Activated naive CD8-positive, alpha-beta T cell treated with anti-CD3 and anti-CD28 coated beads for 36 hours (primary cell): ENCODE data around the gene IQGAP2. TPM values are rescaled to one million over a fixed set of nuclear protein-coding genes. Genes with fewer than 3 reads are reported as not detected.

Source experiments
- DNase-seq: peaks from one replicate; pipeline ENCODE4 v3.0.0; 2021
- H3K27ac Mint-ChIP-seq: one replicate; pipeline ENCODE4 v1.8.0; 2022; ENCODE audit warnings: mild to moderate bottlenecking, moderate library complexity, mixed read lengths
- H3K27me3 Mint-ChIP-seq: one replicate; pipeline ENCODE4 v1.8.0; 2022; ENCODE audit warnings: mild to moderate bottlenecking, mixed read lengths
- H3K36me3 Mint-ChIP-seq: one replicate; pipeline ENCODE4 v1.8.0; 2021; ENCODE audit warnings: mild to moderate bottlenecking, mixed read lengths
- H3K4me1 Mint-ChIP-seq: one replicate; pipeline ENCODE4 v1.8.0; 2021; ENCODE audit warnings: mixed read lengths
- H3K4me3 Mint-ChIP-seq: one replicate; pipeline ENCODE4 v1.8.0; 2022; ENCODE audit warnings: mild to moderate bottlenecking, moderate library complexity, mixed read lengths
- H3K9me3 Mint-ChIP-seq: one replicate; pipeline ENCODE4 v1.8.0; 2022; ENCODE audit warnings: mixed read lengths
- total RNA-seq, 2 experiments: library from RNA; stranded (reverse); gene quantifications; one replicate each; pipeline ENCODE4 v1.2.3, GENCODE V29; 2021

IQGAP2 gene
- total RNA-seq, 2 experiments from 2014 or later: 30.3 to 30.6 TPM

DNA sequence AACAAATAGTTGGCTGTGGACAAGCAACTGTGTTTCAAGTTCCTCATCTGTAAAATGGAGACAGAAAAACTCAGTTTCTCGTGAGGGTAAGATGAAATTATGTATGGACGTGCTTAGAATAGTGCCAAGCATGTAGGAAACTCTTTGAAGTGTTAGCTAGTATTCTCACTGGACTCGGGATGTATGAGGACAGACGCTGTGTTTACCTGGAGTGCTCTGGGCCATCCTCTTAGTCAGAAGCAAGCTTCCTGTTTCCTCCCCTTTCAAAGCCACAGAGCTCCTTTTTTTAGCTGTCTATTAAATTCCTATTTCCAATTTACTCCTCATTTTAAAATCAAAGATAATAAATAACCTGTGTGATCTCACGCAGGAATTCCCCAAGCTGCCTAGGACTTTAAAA is 23.8 kb upstream of the IQGAP2 start:
- Mint-ChIP-seq H3K27ac (no peak overlapping the region), H3K9me3 (no peaks in the 10 kb centered on the region), H3K4me1 (peaks cover 13% of the 10 kb centered on the region), H3K27me3 (no peaks in the 10 kb centered on the region), H3K4me3 (no peak overlapping the region), H3K36me3 (no peaks in the 10 kb centered on the region)
- no peak for DNase-seq

DNA sequence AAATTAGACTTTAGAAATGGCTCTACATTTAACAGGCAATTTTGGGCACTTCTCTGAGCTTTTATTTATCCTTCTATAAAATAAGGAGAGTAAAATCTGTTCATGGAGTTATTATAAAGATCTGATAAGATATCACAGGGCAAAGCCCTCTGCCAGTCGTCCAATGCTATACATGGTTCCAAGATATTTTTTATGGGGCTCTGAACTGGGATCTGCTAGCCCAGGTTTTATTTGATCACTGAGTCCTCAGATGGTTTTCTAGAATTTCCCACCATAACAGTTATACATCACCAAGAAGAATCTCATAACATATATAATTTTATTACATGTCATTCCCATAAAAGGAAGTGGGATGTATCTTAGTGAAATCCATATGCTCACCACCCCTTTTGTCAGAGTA is 23.2 kb upstream of the IQGAP2 start:
- H3K4me3 Mint-ChIP-seq: no peak overlapping the region
- no peaks in the 10 kb centered on the region for H3K9me3 Mint-ChIP-seq
- no peaks in the 10 kb centered on the region for H3K27me3 Mint-ChIP-seq
- no peak for DNase-seq
- no peaks in the 10 kb centered on the region for H3K36me3 Mint-ChIP-seq
- H3K27ac Mint-ChIP-seq: no peak overlapping the region
- peaks cover 15% of the 10 kb centered on the region for H3K4me1 Mint-ChIP-seq

DNA sequence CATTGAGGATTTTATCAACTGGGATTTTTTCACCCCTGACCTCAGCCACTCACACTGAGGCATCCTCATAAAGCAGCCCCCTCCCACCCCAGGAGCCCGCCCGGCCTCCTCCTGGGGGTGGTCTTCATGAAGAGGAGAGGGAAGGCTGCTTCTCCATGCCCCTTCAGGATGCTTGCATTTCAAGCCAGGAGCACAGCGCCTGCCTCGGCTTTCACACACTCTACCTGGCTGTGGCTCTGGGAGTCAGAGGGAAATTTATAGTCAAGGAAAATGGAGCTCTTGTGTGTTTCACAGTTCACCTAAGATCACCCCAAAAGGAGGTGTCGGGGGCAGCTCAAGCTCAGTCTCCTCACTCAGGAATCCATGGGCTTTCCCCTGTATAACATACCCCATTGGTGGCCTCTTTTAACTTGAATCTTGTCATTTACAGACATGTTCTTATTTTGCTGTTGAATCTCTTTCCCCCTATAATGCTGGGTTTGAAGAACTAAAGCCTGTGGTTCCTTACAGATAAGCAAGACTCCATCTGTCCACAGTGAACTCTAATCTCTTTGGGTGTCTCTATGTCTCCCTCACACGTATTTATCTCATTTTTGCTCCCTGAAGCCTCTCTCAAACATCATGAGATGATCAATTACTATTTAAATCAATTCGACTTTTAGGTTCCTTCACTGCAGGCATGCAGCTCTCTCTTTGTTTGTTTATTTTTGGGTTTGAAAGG is 22.6 kb upstream of the IQGAP2 start:
- Mint-ChIP-seq H3K4me1 (peaks cover 21% of the 10 kb centered on the region), H3K36me3 (no peaks in the 10 kb centered on the region), H3K27ac (no peak overlapping the region), H3K27me3 (no peaks in the 10 kb centered on the region), H3K9me3 (no peaks in the 10 kb centered on the region), H3K4me3 (no peak overlapping the region)
- no peak for DNase-seq

DNA sequence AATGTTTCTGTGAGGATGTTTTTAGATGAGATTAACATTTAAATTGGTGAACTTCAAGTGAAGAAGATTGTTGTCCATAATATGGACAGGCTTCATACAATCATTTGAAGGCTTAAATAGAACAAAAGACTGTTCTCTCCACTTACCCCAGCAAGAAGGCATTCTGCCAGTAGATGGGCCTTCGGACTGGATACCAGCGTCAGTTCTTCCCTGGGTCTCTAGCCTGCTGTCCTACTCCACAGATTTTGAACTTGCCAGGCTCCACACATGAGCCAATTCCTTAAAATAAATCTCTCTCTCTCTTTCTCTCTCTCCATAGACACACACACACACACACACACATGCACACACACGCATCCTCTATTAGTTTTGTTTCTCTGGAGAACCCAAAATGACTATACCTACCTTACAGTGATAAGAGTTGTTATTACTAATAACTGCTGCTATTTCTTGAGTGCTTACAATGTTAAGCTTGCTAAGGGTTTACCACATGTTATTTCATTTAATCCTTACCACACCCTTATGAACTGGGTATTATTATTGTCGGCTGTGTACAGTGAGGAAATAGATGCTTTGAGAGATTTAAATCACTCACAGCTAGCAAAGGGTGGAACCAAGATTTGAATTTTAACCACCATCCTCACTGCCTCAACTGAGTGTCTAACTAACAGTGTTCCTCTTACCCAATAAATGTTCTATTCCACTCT is 19.8 kb upstream of the IQGAP2 start:
- H3K36me3 Mint-ChIP-seq: no peaks in the 10 kb centered on the region
- H3K9me3 Mint-ChIP-seq: no peaks in the 10 kb centered on the region
- no peaks in the 10 kb centered on the region for H3K27me3 Mint-ChIP-seq
- H3K27ac Mint-ChIP-seq: no peak overlapping the region
- H3K4me3 Mint-ChIP-seq: no peak overlapping the region
- DNase-seq: no peak
- peaks cover 19% of the 10 kb centered on the region for H3K4me1 Mint-ChIP-seq

DNA sequence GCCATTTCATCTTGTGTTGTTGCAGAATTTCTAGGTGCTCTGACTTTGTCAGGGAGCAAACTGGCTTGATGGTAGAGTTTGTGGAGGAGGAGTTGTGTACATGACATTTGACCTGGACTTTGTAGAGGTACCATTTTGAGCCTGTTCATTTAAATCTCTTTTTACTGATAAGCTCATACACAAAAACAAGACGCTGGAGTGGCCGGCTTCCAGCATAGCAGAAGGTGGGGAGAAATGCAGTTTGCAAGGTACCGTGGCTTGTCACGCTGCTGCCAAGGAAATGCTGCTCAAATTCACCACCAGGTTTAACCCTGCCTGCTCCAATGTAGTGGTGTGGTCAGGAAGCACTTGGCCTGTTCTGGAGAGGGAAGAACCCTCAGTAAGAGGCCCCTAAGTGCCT is 18.9 kb upstream of the IQGAP2 start:
- no peak overlapping the region for H3K27ac Mint-ChIP-seq
- no peaks in the 10 kb centered on the region for H3K36me3 Mint-ChIP-seq
- H3K4me3 Mint-ChIP-seq: no peak overlapping the region
- no peaks in the 10 kb centered on the region for H3K9me3 Mint-ChIP-seq
- H3K4me1 Mint-ChIP-seq: peaks cover 16% of the 10 kb centered on the region
- H3K27me3 Mint-ChIP-seq: no peaks in the 10 kb centered on the region
- no peak for DNase-seq

DNA sequence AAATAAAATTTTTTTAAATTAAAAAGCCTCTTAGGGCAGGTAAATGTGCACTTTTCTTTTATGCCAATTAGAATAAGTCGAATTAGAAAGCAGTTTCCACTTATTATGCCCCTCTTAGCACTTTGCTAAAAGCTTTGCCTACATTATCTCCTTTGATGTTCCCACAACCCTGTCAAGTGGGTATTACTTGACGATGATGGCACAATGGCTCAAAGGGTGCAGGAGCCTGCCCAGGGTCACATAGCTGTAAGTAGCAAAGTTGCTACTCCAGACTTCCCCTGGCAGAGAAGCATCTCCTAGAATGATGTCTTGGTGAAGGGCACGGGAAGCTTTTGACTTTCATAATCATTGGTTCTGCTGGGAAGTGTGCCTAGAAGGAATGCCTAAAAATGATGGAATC is 18.4 kb upstream of the IQGAP2 start:
- H3K27ac Mint-ChIP-seq: no peak overlapping the region
- H3K36me3 Mint-ChIP-seq: no peaks in the 10 kb centered on the region
- H3K27me3 Mint-ChIP-seq: no peaks in the 10 kb centered on the region
- DNase-seq: no peak
- H3K4me1 Mint-ChIP-seq: peaks cover 11% of the 10 kb centered on the region
- no peaks in the 10 kb centered on the region for H3K9me3 Mint-ChIP-seq
- no peak overlapping the region for H3K4me3 Mint-ChIP-seq

DNA sequence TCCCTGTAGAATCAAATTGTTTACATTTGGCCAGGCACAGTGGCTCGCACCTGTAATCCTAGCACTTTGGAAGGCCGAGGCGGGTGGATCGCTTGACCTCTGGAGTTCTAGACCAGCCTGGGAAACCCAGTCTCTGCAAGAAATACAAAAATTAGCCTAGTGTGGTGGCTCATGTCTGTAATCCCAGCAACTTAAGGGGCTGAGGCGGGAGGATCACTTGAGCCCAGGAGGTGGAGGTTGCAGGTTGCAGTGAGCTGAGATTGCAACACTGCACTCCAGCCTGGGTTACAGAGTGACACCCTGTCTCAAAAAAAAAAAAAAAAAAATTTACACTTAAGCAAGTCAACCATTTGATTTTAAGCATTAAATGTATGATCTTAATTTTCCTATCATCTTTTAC is 17.5 kb upstream of the IQGAP2 start:
- Mint-ChIP-seq H3K36me3 (no peaks in the 10 kb centered on the region), H3K4me1 (peaks cover 16% of the 10 kb centered on the region), H3K27me3 (no peaks in the 10 kb centered on the region), H3K9me3 (no peaks in the 10 kb centered on the region), H3K27ac (no peak overlapping the region), H3K4me3 (no peak overlapping the region)
- no peak for DNase-seq

DNA sequence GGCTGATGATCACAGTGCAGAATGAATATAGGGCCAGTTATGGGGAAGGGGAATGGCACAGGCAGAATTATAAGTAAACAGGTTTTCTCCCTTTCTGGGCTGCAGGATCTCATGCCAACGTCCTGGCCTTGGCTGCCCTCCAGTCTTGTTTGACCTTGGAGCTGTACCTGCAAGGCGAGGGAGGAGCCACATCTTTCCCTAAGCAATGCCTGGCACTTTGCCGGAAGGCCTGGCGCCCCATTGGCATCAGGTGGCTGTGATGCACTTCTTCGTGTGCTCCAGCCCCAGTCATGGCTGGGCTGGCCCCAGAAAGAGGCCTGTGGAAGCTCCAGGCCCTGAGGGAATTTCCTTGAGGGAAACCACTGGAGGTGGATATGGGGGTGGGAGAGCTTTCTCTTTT is 16.7 kb upstream of the IQGAP2 start:
- no peak overlapping the region for H3K27ac Mint-ChIP-seq
- H3K36me3 Mint-ChIP-seq: no peaks in the 10 kb centered on the region
- H3K4me1 Mint-ChIP-seq: peaks cover 23% of the 10 kb centered on the region
- no peak overlapping the region for H3K4me3 Mint-ChIP-seq
- DNase-seq: no peak
- H3K9me3 Mint-ChIP-seq: no peaks in the 10 kb centered on the region
- H3K27me3 Mint-ChIP-seq: no peaks in the 10 kb centered on the region

DNA sequence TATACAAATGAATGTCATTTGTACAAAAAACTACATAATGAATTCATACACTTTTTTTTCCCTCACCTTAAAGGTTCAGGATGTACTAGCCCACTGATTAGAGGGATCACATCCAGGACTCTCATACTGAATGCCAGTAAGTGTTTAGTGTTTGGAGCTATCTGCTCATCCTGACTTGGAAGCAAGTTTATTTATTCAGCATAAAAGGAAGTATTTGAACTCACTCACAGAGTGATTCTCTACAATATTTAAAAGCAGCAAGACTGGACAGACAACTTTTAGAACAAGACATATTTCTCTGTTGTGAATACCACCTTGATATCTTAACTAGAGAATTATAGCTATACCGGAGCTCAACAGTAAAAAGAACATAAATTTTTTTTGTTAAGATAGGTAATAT is 14.8 kb upstream of the IQGAP2 start:
- H3K4me1 Mint-ChIP-seq: peaks cover 32% of the 10 kb centered on the region
- H3K27me3 Mint-ChIP-seq: no peaks in the 10 kb centered on the region
- peaks cover 1% of the 10 kb centered on the region for H3K9me3 Mint-ChIP-seq
- no peak overlapping the region for H3K27ac Mint-ChIP-seq
- no peak for DNase-seq
- no peak overlapping the region for H3K4me3 Mint-ChIP-seq
- no peaks in the 10 kb centered on the region for H3K36me3 Mint-ChIP-seq

DNA sequence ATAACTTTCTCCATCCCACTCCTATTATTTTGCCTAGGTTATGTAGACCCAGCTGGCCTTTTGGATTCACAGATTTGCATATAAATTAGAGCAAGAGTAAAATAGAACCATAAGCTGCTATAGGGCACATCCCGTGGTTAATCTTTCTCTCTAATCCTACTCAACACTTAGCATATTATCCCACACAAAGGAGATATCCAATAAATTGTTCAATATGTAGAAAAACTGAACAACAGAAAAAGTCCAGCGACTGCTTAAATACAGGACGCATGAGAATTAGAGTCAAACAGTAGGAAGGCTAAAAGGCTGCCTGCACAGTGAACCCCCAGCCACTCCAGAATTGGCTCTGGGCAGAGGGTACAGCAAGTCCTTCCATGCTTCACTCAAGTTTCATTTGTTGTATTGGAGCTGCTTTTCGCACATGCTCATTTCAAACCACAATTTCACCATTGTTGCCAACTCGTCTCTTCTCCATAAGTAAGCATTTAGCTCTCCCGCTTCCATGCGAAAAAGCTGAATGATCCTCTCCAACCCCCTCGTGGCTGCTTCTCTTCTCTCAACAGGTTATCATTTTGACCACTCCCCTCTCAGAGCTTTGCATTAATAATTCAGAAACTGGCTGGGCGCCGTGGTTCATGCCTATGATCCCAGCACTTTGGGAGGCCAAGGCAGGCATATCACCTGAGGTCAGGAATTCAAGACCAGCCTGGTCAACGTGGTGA is 14.1 kb upstream of the IQGAP2 start:
- Mint-ChIP-seq H3K27me3 (no peaks in the 10 kb centered on the region), H3K9me3 (peaks cover 1% of the 10 kb centered on the region), H3K36me3 (no peaks in the 10 kb centered on the region), H3K4me3 (no peak overlapping the region), H3K27ac (no peak overlapping the region), H3K4me1 (peaks cover 35% of the 10 kb centered on the region)
- DNase-seq: no peak

DNA sequence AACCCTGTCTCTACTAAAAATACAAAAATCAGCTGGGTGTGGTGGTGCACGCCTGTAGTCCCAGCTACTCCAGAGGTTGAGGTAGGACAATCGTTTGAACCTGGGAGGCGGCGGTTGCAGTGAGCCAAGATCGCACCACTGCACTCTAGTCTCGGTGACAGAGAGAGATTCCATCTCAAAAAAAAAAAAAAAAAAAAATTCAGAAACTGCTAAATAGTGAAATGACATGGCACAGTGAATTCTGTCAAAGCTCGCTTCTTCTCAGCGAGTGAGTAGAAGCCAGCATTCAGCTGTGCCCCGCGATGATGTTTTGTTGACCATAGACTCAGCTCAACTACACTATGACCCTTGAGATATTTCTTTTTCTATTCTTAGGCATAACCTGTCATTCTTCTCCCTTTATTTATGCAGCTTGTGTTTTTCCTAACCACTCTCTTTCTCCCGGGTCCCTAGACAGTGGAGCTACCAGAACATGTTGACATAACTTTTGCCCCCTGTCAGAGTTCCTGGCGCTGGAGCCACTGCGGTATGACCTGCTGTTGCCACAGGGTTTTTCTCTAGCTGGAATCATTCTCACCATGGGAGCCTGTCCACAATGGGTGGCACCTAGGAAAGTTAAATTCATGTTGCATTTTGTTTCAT is 13.5 kb upstream of the IQGAP2 start:
- no peak overlapping the region for H3K27ac Mint-ChIP-seq
- DNase-seq: no peak
- H3K27me3 Mint-ChIP-seq: no peaks in the 10 kb centered on the region

DNA sequence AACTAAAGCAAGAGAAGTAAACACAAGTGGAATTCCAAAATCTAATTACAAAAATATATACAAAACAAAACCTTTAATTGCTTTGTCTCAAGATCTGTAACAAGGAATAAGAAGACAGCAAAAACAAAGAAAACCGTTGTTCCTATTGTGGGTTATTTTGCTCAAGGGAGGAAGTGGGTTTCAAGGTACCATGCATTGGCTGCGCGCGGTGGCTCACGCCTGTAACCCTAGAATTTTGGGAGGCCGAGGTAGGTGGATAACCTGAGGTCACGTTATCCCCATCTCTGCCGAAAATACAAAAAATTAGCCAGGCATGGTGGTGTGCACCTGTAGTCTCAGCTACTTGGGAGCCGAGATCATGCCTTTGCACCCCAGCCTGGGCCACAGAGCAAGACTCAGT is 12.1 kb upstream of the IQGAP2 start:
- peaks cover 1% of the 10 kb centered on the region for H3K9me3 Mint-ChIP-seq
- H3K36me3 Mint-ChIP-seq: no peaks in the 10 kb centered on the region
- no peak for DNase-seq
- peaks cover 26% of the 10 kb centered on the region for H3K4me1 Mint-ChIP-seq
- no peaks in the 10 kb centered on the region for H3K27me3 Mint-ChIP-seq
- H3K27ac Mint-ChIP-seq: no peak overlapping the region
- no peak overlapping the region for H3K4me3 Mint-ChIP-seq

More for the DNA sequence above, 13.5 kb upstream of the IQGAP2 start:
- H3K4me3 Mint-ChIP-seq: no peak overlapping the region
- H3K4me1 Mint-ChIP-seq: peaks cover 34% of the 10 kb centered on the region
- H3K36me3 Mint-ChIP-seq: no peaks in the 10 kb centered on the region
- H3K9me3 Mint-ChIP-seq: peaks cover 1% of the 10 kb centered on the region

DNA sequence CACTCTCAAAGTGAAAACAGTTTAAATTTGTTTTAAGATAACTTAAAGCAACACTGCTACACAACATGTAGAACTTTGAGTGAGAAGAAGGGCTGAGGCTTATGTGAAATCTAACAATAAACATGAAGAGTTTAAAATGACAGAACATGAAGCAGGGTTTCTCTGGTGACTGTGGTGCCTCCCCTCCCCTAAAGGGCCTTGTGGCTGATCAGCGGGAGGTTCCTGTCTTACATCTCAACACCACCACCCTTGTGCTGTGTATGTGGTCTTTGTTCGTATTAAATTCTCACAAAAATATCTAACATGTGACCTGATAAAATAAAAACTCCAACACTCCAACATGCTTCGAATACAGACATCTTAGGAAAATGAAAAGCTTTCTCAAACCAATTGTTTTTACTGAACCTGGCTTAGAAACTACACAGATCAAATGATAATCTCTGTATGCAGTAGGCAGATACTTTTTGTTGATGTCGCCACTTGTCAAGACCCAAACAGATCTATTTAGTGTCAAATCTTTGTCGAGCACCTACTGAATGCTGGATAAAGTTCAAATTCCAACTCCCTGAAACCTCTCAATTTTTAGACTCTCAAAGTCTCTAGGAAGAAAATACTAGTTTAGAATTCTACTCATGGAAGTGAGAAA is 9.9 kb upstream of the IQGAP2 start:
- DNase-seq: no peak
- Mint-ChIP-seq H3K36me3 (no peaks in the 10 kb centered on the region), H3K27ac (no peak overlapping the region), H3K9me3 (peaks cover 1% of the 10 kb centered on the region), H3K4me1 (peaks cover 26% of the 10 kb centered on the region), H3K4me3 (no peak overlapping the region), H3K27me3 (no peaks in the 10 kb centered on the region)

DNA sequence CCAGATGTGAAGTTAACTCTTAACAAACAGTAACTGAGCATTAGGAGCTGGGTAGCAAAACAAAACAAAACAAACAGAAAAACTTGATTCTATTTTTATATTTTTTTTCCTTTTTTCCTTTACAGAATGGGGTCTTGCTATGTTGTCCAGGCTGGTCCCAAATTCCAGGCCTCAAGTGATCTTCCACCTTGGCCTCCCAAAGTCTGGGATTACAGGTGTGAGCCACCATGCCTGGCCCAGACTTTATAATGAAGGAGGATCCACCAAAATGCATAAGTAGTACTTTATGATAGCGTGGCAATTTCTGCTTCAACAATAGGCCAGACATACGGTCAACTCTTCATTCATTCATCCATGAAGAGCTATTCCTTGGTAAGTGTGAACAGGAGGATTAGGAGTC is 5.9 kb upstream of the IQGAP2 start:
- Mint-ChIP-seq H3K27me3 (no peaks in the 10 kb centered on the region), H3K4me3 (no peak overlapping the region), H3K36me3 (no peaks in the 10 kb centered on the region), H3K27ac (no peak overlapping the region), H3K9me3 (no peaks in the 10 kb centered on the region), H3K4me1 (peaks cover 20% of the 10 kb centered on the region)
- no peak for DNase-seq

DNA sequence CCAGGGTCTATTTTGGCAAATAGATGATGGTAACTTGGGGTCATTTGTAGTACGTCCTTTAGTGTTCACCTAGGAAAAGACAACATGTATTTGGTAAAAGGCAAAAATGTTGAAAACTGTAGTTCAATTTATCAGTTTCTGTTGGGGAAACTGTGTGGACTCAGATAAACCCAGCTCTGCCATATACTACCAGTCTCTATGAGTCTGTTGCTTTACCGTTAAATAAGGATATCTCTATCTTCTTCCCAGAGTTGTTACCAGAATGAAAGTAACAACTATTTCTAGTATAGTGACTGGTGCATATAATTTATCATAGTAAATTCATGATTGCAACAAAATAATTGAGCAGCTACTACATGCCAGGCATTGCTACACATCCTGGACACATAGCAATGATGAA is 3.8 kb upstream of the IQGAP2 start:
- Mint-ChIP-seq H3K9me3 (no peaks in the 10 kb centered on the region), H3K4me1 (peaks cover 14% of the 10 kb centered on the region), H3K27me3 (no peaks in the 10 kb centered on the region), H3K27ac (no peak overlapping the region), H3K4me3 (no peak overlapping the region), H3K36me3 (no peaks in the 10 kb centered on the region)
- no peak for DNase-seq
